Measurements from ENCODE around the gene NMBR.
"Not testable (repeated sequence)": the region's sequence is repeated elsewhere in the genome, so short reads cannot be mapped to it uniquely, and the experiment has no call there.

The NMBR gene

DNA sequence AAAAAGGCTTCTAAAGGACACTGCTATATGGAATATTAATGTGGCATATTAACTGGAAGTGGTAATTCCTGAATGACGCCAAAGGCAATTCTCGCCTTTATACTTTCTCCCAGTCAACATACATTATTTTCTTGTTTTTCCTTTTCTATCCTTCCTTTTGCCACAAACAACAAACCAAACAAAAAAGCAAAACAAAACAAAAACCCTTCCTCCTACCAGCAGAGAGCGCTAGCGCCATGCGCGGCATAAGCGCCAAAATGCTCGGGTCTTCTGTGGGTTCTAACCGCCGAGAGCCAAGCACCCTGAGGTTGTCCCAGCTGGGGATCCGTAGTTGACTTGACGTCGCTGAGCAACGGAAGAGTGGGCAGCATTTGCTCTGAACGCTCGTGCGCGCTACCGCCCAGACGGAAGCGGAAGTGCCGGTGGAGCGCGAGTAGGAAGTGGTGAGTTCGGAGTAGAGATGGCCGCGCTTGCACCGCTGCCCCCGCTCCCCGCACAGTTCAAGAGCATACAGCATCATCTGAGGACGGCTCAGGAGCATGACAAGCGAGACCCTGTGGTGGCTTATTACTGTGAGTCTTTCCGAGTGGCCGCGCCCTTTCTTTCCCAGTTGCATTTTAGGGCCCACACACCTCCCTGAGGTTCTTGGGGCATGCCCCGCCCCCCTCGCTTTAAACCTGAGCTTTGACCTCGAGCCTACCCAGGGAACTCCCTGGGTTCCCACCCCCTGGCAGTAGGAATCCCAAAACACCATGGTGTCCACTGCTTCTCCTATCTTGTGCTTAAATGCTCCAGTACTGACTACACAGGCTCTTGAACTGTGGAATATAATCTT, at the start of gene NMBR, which contains the start of gene VTA1:
Gene NMBR, minus strand, starts transcription at position 295 of the 835 bp plus-strand sequence. CDS start 58,464 bp downstream, outside the sequence.
Gene VTA1, plus strand, starts transcription at position 436 of the 835 bp plus-strand sequence. Its CDS starts 25 bp downstream, at position 461.
- CTCF ChIA-PET = interaction anchor here (0.6 to 4.5 kb wide), 26 partner anchors 8 to 419 kb away, joined by 3 to 42 read pairs (median 4); no protein-coding TSS in a partner anchor
- H3K4me3 ChIP-seq (ENCODE audit: low read depth, low read length) = peak within 1 kb of the TSS; percentile 97
- TF ChIP-seq, protein P1, sequence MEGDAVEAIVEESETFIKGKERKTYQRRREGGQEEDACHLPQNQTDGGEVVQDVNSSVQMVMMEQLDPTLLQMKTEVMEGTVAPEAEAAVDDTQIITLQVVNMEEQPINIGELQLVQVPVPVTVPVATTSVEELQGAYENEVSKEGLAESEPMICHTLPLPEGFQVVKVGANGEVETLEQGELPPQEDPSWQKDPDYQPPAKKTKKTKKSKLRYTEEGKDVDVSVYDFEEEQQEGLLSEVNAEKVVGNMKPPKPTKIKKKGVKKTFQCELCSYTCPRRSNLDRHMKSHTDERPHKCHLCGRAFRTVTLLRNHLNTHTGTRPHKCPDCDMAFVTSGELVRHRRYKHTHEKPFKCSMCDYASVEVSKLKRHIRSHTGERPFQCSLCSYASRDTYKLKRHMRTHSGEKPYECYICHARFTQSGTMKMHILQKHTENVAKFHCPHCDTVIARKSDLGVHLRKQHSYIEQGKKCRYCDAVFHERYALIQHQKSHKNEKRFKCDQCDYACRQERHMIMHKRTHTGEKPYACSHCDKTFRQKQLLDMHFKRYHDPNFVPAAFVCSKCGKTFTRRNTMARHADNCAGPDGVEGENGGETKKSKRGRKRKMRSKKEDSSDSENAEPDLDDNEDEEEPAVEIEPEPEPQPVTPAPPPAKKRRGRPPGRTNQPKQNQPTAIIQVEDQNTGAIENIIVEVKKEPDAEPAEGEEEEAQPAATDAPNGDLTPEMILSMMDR (IDR thresholded peaks at IDR 0.05; ENCODE audit: insufficient read depth, low read length, missing control alignments) = peak; percentile 85
- POLR2A ChIA-PET = no interaction called here
- peak; percentile 96 for DNase-seq (ENCODE audit: low read depth, low spot score)

DNA sequence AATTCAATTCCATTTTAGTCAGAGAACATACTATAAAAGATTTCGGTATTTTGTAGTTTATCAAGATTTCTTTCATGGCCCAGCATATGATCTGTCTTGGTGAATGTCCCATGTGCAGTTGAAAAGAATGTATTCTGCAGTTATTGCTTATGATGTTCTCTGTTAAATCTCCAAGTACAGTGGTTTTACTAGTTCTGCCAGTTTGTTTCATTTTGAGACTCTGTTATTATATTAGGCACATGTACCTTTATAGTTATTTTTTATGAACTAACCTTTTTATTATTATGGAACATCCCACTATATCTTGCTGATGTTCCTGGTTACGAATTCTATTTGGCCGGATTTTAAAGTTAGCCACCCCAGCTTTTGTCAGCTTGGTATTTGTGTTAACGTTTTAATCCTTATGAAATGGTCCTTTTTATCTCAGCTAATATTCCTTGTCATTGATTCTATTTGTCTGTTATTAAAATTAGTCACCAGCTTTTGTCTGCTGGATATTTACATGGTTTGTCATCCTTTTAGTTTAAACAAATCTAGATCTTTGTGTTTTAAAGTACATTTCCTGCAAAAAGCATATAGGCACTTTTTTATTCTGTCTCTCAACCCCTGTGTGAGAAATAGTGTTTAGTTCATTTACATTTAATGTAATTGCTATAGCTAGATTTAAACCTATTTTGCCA, 49.1 kb upstream of the NMBR start:
- H3K4me3 ChIP-seq (ENCODE audit: low read depth, low read length) = no peak overlapping the region
- ChIA-PET POLR2A (no interaction called here), CTCF (interaction anchor here (0.7 to 5.5 kb wide), 6 partner anchors 9 to 192 kb away, joined by 3 to 39 read pairs (median 12); no protein-coding TSS in a partner anchor)
- TF ChIP-seq, protein P1 (IDR thresholded peaks at IDR 0.05; ENCODE audit: insufficient read depth, low read length, missing control alignments) = no peak
- DNase-seq (ENCODE audit: low read depth, low spot score) = no peak

DNA sequence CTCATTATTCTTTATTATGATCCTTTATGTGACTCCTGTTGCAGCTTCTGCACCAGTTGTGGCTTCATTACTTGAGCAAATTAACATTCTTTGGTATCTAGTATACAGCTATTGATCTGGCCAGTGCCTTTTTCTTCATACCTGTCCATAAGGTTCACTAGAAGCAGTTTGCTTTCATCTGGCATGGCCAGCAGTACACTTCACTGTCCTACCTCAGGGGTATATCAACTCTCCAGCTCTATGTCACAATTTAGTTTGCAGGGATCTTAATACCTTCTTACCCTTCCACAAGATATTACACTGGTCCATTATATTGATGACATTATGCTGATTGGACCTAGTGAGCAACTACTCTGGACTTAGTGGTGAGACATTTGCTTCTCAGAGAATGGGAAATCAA, 46.7 kb upstream of the NMBR start:
- no peak overlapping the region for H3K4me3 ChIP-seq (ENCODE audit: low read depth, low read length)
- POLR2A ChIA-PET = no interaction called here
- no peak for DNase-seq (ENCODE audit: low read depth, low spot score)
- CTCF ChIA-PET = interaction anchor here (0.6 kb wide), 1 partner anchor 34 kb away, joined by 3 read pairs; no protein-coding TSS in a partner anchor
- TF ChIP-seq, protein P1 (IDR thresholded peaks at IDR 0.05; ENCODE audit: insufficient read depth, low read length, missing control alignments) = no peak

DNA sequence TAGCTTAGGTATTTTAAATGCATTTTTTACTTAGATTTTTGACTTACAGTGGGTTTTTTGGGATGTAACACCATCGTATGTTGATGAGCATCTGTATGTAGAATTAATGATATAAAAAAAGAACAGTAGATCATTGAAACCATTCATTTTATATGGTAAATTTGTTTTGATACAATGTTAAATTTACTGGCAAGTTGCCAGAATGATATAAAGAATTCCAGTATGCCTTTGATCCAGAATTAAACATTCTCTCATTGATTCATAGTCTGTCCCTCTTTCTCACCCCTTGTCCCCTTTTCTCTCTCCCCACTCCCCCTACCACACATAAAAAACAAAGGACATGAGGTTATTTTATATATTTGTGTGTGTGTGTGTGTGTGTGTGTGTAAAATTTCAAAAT, 45.4 kb upstream of the NMBR start:
- ChIA-PET CTCF (interaction anchor here (0.8 to 1.4 kb wide), 2 partner anchors 26 to 46 kb away, joined by 3 to 5 read pairs; partner anchors contain the start of gene NMBR), POLR2A (no interaction called here)
- no peak overlapping the region for H3K4me3 ChIP-seq (ENCODE audit: low read depth, low read length)
- DNase-seq (ENCODE audit: low read depth, low spot score) = no peak
- TF ChIP-seq, protein P1 (IDR thresholded peaks at IDR 0.05; ENCODE audit: insufficient read depth, low read length, missing control alignments) = no peak

DNA sequence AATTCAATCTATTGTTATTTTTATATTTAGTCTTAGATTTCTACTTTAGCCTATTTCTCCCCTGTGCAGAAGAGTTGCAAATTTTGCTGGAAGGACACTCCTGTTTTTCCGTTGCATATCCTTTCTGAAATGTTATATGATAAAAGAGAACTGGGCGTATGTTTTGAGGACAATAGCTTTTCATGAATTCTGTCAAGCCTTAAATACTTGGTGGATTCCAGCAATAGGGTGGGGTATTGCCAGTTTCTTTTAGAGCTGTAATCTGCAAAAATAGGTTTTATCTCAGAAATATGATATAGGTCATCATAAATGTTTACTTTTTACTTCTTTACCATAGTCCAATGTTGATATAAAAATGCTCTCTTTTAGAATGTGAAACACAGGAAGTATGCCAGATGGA, 42.1 kb upstream of the NMBR start:
- POLR2A ChIA-PET = no interaction called here
- no peak for DNase-seq (ENCODE audit: low read depth, low spot score)
- H3K4me3 ChIP-seq (ENCODE audit: low read depth, low read length) = no peak overlapping the region
- TF ChIP-seq, protein P1 (IDR thresholded peaks at IDR 0.05; ENCODE audit: insufficient read depth, low read length, missing control alignments) = no peak
- CTCF ChIA-PET = interaction anchor here (1.5 to 3.6 kb wide), 2 partner anchors 8 kb away, joined by 3 to 12 read pairs; no protein-coding TSS in a partner anchor

DNA sequence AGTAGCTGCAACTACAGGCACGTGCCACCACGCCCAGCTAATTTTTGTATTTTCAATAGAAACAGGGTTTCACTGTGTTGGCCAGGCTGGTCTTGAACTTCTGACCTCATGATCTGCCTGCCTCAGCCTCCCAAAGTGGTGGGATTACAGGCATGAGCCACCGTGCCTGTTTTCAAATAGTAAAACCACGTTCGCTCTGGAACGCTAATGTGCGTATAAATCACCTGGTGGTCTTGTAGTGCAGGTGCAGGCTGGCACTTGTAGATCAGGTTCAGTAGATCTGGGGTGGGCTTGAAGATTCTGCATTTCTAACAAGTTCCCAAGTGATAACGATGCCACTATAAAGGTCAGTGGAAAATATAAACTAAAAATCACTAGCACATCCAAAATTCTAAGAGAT, 41.4 kb upstream of the NMBR start:
- CTCF ChIA-PET = interaction anchor here (1.5 to 3.6 kb wide), 4 partner anchors 8 to 20 kb away, joined by 3 to 14 read pairs (median 8); no protein-coding TSS in a partner anchor
- H3K4me3 ChIP-seq (ENCODE audit: low read depth, low read length); POLR2A ChIA-PET; DNase-seq (ENCODE audit: low read depth, low spot score): not testable (repeated sequence)

All from AG04449 (cell line).